HG03280 (cell line): ENCODE measurements around the gene CHDH.

Experiments
- ATAC-seq: cut with Tn5 transposase; IDR thresholded peaks from one replicate; pipeline ENCODE4 v1.9.1; 2021; ENCODE audit warnings: mild to moderate bottlenecking, moderate library complexity; ENCODE audit not compliant: unreplicated experiment

The CHDH gene

DNA sequence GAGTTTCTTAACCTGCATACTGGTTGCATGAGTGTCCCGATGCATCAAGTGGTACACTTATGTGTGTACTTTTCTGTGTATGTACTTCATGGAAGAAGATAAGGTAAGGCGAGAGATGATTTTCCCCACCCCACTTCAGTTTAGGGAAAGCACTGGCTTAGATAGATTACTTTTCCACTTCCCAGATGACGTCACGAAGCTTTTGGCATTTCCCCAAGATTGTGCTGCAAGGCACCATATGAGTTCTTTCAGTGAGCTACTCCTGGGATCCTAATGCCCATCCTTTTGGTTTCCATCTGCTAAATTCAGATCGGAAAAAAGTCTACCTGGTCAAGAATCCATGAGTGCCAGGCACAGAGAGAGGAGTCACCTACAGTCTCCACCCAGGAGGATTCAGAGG is 4.7 kb upstream of the CHDH start:
- ATAC-seq = no peak

DNA sequence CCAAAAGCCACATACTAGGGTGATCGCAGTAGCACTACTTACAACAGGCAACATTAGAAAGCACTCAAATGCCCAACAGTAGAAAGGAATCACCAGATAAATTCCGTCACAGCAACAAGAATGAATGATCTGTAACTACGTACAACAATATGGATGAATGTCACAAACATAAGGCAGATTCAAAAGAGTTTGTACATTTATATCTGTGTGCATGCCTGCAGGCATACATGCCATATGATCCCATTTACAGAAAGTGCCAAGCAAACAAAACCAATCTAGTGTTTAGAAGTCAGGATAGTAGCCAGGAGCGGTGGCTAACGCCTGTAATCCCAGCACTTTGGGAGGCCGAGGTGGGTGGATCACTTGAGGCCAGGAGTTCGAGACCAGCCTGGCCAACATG is 3.7 kb upstream of the CHDH start:
- no peak for ATAC-seq

DNA sequence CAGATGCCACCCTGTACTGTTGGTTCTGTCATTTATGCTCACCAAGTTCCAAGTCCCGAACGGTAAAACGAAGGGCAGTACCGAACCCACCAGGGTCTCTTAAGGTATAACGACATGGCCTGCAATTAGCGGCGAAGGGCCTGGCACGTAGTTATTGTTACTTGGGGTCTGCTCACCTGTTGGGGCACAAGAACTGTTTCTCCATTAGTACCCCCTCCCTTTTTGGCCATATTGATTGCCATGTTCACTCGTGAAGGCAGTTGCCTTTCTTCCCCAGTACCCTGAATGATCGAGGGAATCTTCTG is 584 bp upstream of the CHDH start:
- no peak for ATAC-seq

DNA sequence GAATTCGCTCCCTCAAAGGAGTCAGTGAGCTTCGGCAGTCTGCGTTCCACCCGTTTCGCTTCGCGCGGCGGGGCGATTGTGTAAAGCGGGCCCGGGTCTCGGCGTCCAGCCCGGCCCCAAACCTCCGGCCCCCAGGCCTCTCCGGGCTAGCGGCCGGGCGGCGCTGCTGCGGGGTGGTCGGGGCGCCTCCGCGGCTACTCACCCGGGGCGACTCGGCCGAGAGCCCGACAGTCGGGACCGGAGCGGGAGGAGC is 412 bp downstream of the CHDH start:
- ATAC-seq = no peak

- peak; percentile 15 for ATAC-seq
These were observed 927 bp downstream of the CHDH start for GRCh38 chr3:53845103-53845880.

DNA sequence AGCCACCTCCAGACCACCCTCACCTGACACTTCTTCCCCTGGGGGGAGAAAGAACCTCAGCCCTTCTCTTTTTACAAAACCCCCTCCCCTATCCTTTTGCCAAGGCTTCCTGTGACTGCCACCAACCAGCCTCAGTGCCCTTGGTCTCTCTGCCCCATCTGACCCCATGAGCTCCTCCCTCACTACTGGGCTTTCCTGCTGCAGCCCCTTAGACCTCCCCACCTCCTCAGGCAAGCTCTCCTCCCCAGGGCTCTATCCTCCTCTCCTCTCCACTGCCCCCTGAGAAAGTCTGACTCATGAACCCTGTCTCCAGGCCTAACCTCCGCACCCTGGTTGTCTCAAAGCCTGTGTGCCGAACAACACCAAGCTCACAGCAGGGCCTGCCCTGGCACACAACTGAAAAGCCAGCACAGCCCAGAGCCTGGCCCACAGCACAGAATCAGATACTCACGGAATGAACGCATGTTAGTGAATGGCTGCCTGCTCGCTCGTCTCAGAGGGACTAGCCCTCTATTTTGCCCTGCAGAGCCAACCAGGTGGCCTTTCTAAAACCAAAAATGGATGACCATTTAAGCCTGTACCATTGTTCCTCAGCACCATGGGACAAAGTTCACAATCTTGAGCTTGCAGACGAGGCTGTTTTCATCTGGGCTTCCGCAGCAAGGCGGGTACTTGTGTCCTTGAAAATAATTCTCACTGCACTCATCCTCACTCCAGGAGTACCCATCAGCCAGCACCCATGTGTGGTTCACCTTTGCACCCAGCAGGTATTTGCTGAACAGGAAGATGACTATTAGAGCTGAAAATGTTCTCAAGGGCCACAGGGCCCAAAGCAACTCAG is 1.7 kb downstream of the CHDH start:
- ATAC-seq = no peak

DNA sequence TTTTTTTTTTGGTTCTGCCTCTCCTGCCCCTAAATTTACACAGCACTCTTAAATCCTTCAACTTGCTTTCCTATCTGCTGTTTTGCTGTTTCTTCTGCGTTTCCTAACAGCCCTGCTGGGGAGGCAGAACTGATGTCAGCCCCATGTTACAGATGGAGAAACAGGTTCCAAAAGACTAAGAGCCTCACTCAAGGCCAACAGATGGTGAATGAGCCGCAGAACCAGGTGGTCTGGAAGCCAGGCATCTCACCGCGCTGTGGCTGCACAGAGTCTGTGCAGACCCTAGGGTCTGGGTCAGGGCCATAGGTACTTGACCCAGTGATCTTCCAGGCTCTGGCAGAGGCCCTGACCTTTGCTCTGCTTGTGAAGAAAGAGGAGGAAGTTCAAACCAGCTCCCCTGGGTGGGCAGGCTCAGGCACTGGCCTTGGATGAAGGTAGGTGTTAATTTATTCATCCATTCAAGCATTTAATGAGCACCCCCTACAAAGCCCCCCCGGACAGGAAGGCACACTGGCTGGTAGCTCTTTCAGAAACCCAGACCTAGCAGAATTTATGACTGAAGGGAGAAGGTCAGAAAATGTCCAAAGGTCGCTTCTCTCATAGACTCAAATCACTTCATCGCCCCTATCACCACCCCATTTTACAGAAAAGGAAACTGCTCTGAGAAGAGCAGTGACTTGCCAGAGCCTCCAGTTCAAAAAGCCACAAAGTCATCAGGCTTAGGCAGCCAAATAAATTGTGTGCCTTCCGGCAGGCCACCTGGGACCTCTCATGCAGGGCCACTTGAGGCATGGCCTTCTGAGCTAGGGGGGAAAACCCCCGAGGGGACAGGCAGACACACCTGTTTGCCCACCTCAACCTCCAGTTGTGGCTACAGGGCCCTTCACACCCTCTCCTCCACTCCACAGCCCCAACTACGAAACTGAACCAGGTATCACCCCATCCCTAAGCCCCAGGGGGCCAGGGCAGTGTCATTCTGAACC is 2.7 kb downstream of the CHDH start:
- no peak for ATAC-seq

- no peak for ATAC-seq
These were observed 3.6 kb downstream of the CHDH start for GRCh38 chr3:53842436-53843194.

DNA sequence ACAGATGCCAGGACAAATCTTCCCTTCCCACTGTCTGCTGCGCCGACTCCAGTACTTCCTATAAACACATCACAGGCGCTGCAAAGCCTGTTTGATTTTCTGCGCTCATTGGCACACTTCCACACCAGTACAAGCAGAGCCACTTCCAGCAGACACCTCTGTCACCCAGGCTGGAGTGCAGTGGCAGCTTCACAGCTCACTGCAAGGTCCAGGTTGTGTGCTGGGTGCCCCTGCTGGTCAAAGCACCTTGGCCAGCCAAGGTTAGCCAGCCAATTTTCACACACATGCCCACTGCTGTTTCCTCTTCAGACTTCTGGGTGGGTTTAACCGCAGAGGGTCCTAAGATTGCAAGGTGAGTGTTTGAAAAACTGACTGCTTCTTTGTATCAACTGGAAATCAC is 4.9 kb downstream of the CHDH start:
- ATAC-seq = no peak

GRCh38 chr3:53837331-53837730 is 8.9 kb downstream of the CHDH start:
- ATAC-seq = no peak

- no peak for ATAC-seq
These were observed 9.9 kb downstream of the CHDH start for GRCh38 chr3:53836084-53836872.

DNA sequence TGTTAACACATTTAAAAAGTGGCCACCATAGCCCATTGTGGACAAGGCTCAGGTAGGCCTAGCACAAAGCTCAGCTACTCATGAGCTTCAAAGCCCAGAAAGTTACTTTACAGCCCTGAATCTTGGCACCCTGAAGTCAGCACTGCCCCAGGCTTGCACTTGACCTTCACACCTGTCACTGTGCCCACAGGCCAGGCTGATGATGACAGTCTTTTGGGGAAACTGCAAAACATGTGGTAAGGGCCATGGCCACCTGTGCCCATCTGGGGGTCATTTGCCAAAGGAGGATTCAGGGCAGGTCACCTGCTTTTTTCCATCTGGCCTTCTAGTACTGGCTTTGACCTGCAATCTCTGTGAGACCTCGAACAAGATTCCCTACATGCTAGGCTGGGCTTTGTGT is 11.0 kb downstream of the CHDH start:
- no peak for ATAC-seq

GRCh38 chr3:53834429-53835095 is 11.7 kb downstream of the CHDH start:
- ATAC-seq = no peak

GRCh38 chr3:53833700-53834099 is 12.5 kb downstream of the CHDH start:
- ATAC-seq = no peak

- no peak for ATAC-seq
These were observed 13.1 kb downstream of the CHDH start for GRCh38 chr3:53833053-53833645.

DNA sequence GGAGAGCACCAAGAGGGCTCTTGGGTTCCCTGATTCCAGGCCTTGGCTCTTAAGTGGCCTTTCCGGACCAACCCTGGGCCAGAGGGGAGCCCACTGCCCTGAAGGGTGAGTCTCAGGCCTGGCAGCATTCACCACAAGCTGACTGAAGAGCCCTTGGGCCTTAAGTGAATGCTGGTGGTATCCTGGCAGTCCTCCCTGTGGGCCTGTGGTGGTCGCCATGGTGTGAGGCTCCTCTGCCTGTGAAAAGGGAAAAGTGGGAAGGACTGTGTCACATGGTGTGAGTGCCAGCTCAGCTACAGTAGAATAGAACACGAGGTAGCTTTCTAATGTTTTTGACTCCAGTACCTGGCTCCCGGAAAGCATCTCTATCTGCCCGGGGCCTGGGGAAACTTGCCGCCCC is 15.3 kb downstream of the CHDH start:
- no peak for ATAC-seq

DNA sequence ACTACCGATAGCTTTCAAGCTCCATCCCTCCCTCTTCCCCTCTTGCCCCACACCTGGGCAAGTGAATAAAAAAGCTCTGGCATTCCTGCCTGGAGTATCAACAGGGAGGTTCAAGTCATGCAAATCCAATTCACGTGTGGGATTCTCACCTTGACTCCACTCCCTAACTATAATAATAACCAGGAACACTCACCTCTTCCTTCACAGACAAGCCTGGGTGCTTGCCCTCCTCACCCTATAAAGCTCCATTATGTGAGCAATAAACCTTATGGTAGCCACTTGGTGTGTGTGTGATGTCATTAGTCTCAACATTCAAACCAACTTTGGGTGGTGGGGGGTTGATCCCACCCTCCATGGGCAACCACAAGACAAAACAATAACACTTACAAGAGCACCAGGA is 16.6 kb downstream of the CHDH start:
- no peak for ATAC-seq

DNA sequence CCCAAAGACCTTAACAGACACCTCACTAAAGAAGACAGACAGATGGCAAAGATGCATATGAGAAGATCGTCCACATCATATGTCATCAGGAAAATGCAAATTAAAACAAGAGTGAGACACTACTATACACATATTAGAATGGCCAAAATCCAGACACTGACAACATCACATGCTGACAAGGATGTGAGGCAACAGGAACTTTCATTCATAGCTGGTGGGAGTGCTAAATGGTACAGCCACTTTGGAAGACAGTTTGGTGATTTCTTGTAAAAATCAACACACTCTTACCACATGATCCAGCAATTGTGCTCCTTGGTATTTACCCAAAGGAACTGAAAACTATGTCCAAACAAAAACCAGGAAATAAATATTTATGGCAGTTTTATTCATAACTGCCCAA is 17.6 kb downstream of the CHDH start:
- ATAC-seq = no peak

DNA sequence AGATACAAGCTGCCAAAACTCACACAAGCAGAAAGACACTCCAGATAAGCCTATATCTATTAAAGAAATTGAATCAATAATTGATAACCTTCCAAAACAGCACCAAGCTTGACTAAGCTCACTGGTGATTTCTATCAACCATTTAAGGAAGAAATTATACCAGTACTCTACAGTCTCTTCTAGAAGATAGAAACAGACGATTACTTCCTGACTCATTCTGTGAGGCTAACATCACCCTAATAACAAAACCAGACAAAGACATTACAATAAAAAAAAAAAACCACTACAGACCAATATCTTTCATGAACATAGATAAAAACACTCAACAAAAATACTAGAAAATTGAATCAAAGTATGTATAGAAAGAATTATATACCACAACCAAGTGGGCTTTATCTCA is 20.2 kb downstream of the CHDH start:
- no peak for ATAC-seq
